Natural killer cell (primary cell): Measurements from ENCODE around the gene TGIF2. TPM values are rescaled to one million over a fixed set of nuclear protein-coding genes. Genes with fewer than 3 reads are reported as not detected.
A peak's percentile ranks its signal among the peaks of the same experiment; 100 is the strongest.

Experiments used
- ATAC-seq, 3 donors: fragments of 150-1000 bp in 2 of 3; fragments of 200-7000 bp in 1 of 3; cut with Tn5 transposase; 1 replicate in 1 of 3; 2 replicates in 2 of 3; pipeline ENCODE4 v1.10.0; 2021; ENCODE audit warnings: mild to moderate bottlenecking in 2 of 3, moderate library complexity in 2 of 3
- DNase-seq, 2 donors: peaks; one replicate each; pipeline versions ENCODE4 v3.0.0 to v3.0.0-alpha.2; 2013 to 2021; ENCODE audit warnings: mixed read lengths in 1 of 2
- H3K27ac ChIP-seq: one replicate; pipeline ENCODE4 v1.5.1; 2013; ENCODE audit warnings: mild to moderate bottlenecking, low read length
- H3K27me3 ChIP-seq: one replicate; pipeline ENCODE4 v1.6.1; 2013; ENCODE audit warnings: low read length; ENCODE audit not compliant: control insufficient read depth, insufficient read depth
- H3K36me3 ChIP-seq: one replicate; pipeline ENCODE4 v1.6.1; 2013; ENCODE audit warnings: low read length; ENCODE audit not compliant: control insufficient read depth, insufficient read depth
- H3K4me1 ChIP-seq: one replicate; pipeline ENCODE4 v1.6.1; 2013; ENCODE audit warnings: low read length; ENCODE audit not compliant: control insufficient read depth, insufficient read depth
- H3K4me3 ChIP-seq: one replicate; pipeline ENCODE4 v1.5.1; 2013; ENCODE audit warnings: low read length
- H3K9me3 ChIP-seq: one replicate; pipeline ENCODE4 v1.6.1; 2013; ENCODE audit warnings: low read length; ENCODE audit not compliant: control insufficient read depth, insufficient read depth
- H3K27ac Mint-ChIP-seq, 2 donors: one replicate each; pipeline ENCODE4 v1.8.0; 2022; ENCODE audit warnings: mild to moderate bottlenecking in 2 of 2, mixed read lengths in 2 of 2, moderate library complexity in 1 of 2
- H3K27me3 Mint-ChIP-seq, 2 donors: one replicate each; pipeline ENCODE4 v1.8.0; 2022; ENCODE audit warnings: low read depth in 2 of 2, mixed read lengths in 2 of 2
- H3K36me3 Mint-ChIP-seq: one replicate; pipeline ENCODE4 v1.8.0; 2022; ENCODE audit warnings: mixed read lengths
- H3K4me1 Mint-ChIP-seq, 2 donors: one replicate each; pipeline ENCODE4 v1.8.0; 2022; ENCODE audit warnings: mixed read lengths in 2 of 2
- H3K4me3 Mint-ChIP-seq: one replicate; pipeline ENCODE4 v1.8.0; 2022; ENCODE audit warnings: mild to moderate bottlenecking, moderate library complexity, mixed read lengths
- H3K9me3 Mint-ChIP-seq, 2 donors: one replicate each; pipeline ENCODE4 v1.8.0; 2022; ENCODE audit warnings: mixed read lengths in 2 of 2
- WGBS: methylation state at CpG from one replicate; pipeline ENCODE4 v1.1.7; 2013; ENCODE audit warnings: missing lambda C conversion rate; ENCODE audit not compliant: insufficient coverage; 5-methylcytosine and 5-hydroxymethylcytosine counted together
- intact Hi-C: fragments of 100-400 bp; cut with micrococcal nuclease; formaldehyde crosslinking; loops from one replicate; pipeline ENCODE4 v1.14.2; 2022
- total RNA-seq, 4 donors: library from RNA; stranded (reverse); fragments of 120-200 nt in 1 of 4; gene quantifications; one replicate each; pipeline versions ENCODE4 v1.2.3 to v1.2.4, GENCODE V29; 2013 to 2022
- TF ChIP-seq, protein P1 (sequence below): fragments of 200-600 bp; IDR thresholded peaks from one replicate; pipeline ENCODE4 v1.8.0; 2022; ENCODE audit warnings: antibody characterized with exemption

Gene TGIF2
- total RNA-seq, 3 donors from 2014 or later (not counting 1 experiment from before 2014, with no cell fraction given): 19.9 to 28.5 (median 25.9) TPM

DNA sequence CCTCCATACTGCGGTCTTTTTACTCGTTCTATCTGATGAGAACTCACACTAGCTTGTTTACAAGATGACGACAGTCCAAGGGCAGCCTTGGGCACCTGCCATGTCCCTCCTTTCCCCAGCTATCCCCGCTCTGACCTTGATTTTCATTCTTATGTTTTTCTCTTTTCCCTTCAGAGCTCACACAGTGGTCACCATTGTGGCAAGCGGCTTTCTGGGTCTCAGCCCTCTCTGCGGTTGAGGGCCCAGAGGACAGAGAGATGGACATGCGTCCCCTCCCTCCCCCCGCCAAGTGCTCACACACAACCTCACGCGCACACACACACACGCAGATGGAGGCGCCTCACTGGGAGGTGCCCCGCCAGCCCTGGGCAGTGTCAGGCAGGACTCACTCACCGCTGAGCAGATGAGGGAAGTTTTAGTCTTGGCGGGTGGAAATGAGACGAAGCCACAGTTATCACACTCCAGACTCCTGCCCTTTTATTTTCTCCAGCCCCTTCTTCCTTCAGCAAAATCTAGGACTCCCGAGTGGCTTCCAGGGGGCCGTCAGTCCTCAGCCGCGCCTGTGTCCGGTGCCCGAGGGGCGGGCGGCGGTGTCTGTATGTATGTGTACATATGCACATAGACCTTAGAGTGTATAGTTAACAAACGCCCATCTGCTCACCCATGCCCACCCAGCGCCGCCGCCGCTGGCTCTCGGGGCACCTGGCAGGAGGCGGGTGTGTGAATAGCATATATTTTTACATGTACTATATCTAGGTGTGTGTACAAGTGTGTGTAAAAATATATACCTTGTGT lies 45.9 kb upstream of the TGIF2 start:
- TF ChIP-seq, protein P1, sequence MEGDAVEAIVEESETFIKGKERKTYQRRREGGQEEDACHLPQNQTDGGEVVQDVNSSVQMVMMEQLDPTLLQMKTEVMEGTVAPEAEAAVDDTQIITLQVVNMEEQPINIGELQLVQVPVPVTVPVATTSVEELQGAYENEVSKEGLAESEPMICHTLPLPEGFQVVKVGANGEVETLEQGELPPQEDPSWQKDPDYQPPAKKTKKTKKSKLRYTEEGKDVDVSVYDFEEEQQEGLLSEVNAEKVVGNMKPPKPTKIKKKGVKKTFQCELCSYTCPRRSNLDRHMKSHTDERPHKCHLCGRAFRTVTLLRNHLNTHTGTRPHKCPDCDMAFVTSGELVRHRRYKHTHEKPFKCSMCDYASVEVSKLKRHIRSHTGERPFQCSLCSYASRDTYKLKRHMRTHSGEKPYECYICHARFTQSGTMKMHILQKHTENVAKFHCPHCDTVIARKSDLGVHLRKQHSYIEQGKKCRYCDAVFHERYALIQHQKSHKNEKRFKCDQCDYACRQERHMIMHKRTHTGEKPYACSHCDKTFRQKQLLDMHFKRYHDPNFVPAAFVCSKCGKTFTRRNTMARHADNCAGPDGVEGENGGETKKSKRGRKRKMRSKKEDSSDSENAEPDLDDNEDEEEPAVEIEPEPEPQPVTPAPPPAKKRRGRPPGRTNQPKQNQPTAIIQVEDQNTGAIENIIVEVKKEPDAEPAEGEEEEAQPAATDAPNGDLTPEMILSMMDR: no peak
- 96% methylated on average over 21 of the region's 32 CpGs for WGBS
- H3K4me3 ChIP-seq: no peak overlapping the region

DNA sequence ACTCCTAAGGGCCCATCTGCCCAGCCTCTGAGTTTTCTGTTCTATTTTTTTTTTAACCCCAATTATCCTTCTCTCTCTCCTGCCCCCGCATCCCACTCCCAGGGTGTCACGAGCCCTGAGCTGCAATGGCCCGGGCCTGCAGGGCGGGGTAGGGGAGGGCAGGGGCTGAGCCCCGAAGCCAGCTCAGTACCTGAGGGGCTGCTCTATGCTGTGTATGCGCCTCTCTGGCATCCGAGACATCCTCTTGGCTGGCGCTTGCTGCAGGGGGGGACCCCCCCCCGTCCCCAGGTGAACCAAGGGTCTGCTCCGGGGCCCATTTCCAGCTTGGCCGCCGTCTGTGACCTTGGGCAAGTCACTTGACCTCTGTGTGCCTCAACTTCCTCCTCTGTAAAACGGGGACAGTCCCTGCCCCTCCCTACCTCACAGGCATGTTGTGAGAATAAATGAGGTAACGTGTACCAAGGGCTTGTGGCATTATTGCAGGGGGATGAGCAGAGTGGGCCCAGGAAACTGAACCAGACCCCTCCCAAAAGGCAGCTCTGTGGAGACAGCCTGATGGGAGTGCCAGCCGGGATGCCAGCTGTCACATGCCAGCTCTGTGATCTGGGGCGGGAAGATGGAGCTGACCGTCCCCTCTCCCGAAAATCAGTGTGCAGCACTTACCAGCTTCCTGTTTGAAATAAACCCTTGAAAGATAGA lies 45.1 kb upstream of the TGIF2 start:
- no peak overlapping the region for H3K27ac Mint-ChIP-seq
- no peak for ATAC-seq
- H3K27me3 Mint-ChIP-seq: no peaks in the 10 kb centered on the region
- DNase-seq: no peak
- Histone ChIP-seq H3K36me3 (peaks cover 34% of the 10 kb centered on the region), H3K4me1 (no peaks in the 10 kb centered on the region), H3K27ac (no peak overlapping the region), H3K27me3 (no peaks in the 10 kb centered on the region), H3K9me3 (no peaks in the 10 kb centered on the region), H3K4me3 (no peak overlapping the region)
- H3K9me3 Mint-ChIP-seq: no peaks in the 10 kb centered on the region
- TF ChIP-seq, protein P1: no peak
- intact Hi-C loops: no loop called here
- no peaks in the 10 kb centered on the region for H3K36me3 Mint-ChIP-seq
- no peak overlapping the region for H3K4me3 Mint-ChIP-seq
- H3K4me1 Mint-ChIP-seq: no peaks in the 10 kb centered on the region
- 92% methylated on average over 16 of the region's 18 CpGs for WGBS

More for the DNA sequence above, 45.9 kb upstream of the TGIF2 start:
- no peaks in the 10 kb centered on the region for H3K9me3 Mint-ChIP-seq
- Histone ChIP-seq H3K4me1 (no peaks in the 10 kb centered on the region), H3K36me3 (peaks cover 34% of the 10 kb centered on the region), H3K27me3 (no peaks in the 10 kb centered on the region), H3K27ac (no peak overlapping the region), H3K9me3 (no peaks in the 10 kb centered on the region)
- H3K4me1 Mint-ChIP-seq: no peaks in the 10 kb centered on the region
- no peak overlapping the region for H3K4me3 Mint-ChIP-seq
- H3K27ac Mint-ChIP-seq: peak overlapping the region in 1 of 2 donors; percentile 48
- ATAC-seq: no peak
- H3K36me3 Mint-ChIP-seq: no peaks in the 10 kb centered on the region
- intact Hi-C loops: no loop called here
- no peaks in the 10 kb centered on the region for H3K27me3 Mint-ChIP-seq
- no peak for DNase-seq

DNA sequence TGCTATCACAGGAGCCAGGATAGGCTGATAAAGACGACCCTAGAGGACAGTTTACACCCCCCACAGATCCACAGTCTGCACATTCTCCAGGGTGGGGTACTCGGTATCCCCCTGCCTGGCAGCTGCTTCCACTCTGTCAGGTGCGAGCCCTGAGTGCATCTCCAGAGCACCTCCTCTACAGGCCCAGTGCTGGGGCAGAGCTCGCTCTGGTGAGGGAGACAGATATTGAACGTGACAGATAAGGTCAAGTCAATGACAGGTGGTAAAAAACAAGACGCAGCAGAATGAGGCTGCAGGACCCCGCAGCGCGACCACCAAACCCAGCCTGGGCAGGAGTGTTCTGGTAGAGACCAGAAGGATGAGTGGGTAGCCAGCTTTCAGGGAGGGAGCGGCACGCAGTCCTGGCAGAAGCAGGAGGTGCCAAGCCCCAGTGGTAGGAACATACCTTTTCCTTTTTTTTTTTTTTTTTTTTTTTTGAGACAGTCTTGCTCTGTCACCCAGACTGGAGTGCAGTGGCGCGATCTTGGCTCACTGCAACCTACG lies 44.5 kb upstream of the TGIF2 start:
- Histone ChIP-seq H3K27ac (no peak overlapping the region), H3K4me3 (no peak overlapping the region), H3K36me3 (peaks cover 31% of the 10 kb centered on the region), H3K4me1 (no peaks in the 10 kb centered on the region), H3K9me3 (no peaks in the 10 kb centered on the region), H3K27me3 (no peaks in the 10 kb centered on the region)
- TF ChIP-seq, protein P1: no peak
- no peak overlapping the region for H3K27ac Mint-ChIP-seq
- no peak overlapping the region for H3K4me3 Mint-ChIP-seq
- ATAC-seq: no peak
- no peaks in the 10 kb centered on the region for H3K36me3 Mint-ChIP-seq
- 90% methylated on average over 13 of the region's 14 CpGs for WGBS
- no peaks in the 10 kb centered on the region for H3K27me3 Mint-ChIP-seq
- H3K4me1 Mint-ChIP-seq: no peaks in the 10 kb centered on the region
- intact Hi-C loops: no loop called here
- no peak for DNase-seq
- no peaks in the 10 kb centered on the region for H3K9me3 Mint-ChIP-seq
